Measurements from ENCODE around the gene C19orf44. TPM values are rescaled to one million over a fixed set of nuclear protein-coding genes. Genes with fewer than 3 reads are reported as not detected.

Gene C19orf44
- total RNA-seq, 1 donor: 7.9 TPM

- TF ChIP-seq CTCF (IDR thresholded peaks at IDR 0.05; ENCODE audit: insufficient read depth, low read length): no peak
- H3K4me3 ChIP-seq (ENCODE audit: low read depth, low read length): no peak overlapping the region
- DNase-seq (ENCODE audit: low read depth): no peak
These were observed 22.5 kb downstream of the C19orf44 start for GRCh38 chr19:16518483-16519229.

GRCh38 chr19:16519230-16519687, 23.1 kb downstream of the C19orf44 start:
- no peak for TF ChIP-seq CTCF (IDR thresholded peaks at IDR 0.05; ENCODE audit: insufficient read depth, low read length)
- H3K4me3 ChIP-seq (ENCODE audit: low read depth, low read length): no peak overlapping the region
- DNase-seq (ENCODE audit: low read depth): no peak

DNA sequence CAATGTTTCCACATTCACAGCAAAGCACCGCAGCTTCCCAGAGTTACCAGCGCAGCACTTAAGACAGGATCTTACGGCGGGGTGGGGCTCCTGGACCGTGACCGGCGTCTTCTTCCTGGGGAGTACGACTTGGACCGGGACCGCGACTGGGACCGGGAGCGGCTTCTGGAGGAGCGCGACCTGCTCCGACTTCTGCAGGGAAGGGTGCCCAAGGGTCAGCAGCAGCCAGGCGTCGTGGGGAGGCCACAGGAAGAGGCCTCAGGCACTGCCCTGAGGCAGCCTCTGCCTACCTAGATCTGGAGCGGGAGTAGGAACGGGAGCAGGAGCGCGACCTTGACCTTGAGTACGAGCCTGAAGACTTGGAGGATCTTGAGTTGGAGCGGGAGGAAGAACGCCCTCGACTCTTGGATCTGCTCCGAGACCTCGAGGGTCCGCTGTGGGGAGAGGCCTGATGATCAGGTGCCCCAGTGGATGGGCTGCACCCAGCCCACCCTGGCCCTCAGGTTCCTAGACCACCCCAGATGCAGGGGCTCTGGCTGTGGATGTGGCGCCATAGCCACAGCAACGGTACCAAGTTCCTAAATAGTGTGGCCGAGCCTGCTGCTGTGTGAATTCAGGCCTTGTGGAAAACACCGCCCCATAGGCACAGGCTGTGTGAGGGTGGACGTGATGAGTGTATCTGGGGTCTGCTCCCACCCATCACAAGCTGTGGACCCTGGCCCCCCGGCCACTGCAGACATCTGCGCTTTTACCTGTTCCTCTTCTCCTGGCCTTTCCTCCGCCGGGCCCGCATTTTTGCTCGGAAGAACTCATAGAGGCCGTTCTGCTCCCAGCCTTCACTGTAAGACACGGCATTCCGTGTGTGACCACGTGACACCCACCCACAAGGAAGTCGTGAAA, 24.1 kb downstream of the C19orf44 start:
- H3K4me3 ChIP-seq (ENCODE audit: low read depth, low read length): no peak overlapping the region
- no peak for DNase-seq (ENCODE audit: low read depth)
- no peak for TF ChIP-seq CTCF (IDR thresholded peaks at IDR 0.05; ENCODE audit: insufficient read depth, low read length)

DNA sequence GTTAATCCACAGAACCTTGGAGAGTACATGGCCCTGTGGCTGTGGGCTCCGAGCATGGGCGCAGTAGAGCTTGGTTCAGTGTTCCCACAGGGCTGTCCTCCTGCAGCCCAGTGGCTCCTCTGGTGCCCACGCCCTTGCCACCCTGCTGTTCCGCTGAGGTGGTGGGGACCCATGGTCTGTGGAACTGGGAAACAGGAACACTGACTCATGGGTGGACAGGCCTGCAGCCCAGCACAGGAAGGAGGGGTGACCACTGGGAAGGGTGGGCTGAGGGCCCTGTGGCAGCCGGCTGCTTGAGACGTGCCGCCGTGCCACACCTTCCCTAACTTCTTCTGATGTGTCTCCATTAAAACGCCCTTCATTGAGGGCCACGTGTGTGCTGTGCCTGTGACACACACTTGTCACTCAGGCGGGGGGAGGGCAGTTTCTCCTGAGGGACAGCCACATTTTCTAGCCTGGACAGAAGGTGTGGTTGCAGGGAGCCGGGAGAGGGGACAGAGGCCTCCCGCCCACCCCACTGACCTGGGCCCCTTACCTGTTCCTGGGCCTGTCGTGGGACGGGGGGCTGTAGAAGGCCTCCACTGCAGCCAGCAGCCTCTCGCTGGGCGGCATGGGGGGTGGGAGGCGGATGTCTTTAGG, 24.9 kb downstream of the C19orf44 start:
- DNase-seq (ENCODE audit: low read depth): no peak
- H3K4me3 ChIP-seq (ENCODE audit: low read depth, low read length): no peak overlapping the region
- TF ChIP-seq CTCF (IDR thresholded peaks at IDR 0.05; ENCODE audit: insufficient read depth, low read length): no peak

DNA sequence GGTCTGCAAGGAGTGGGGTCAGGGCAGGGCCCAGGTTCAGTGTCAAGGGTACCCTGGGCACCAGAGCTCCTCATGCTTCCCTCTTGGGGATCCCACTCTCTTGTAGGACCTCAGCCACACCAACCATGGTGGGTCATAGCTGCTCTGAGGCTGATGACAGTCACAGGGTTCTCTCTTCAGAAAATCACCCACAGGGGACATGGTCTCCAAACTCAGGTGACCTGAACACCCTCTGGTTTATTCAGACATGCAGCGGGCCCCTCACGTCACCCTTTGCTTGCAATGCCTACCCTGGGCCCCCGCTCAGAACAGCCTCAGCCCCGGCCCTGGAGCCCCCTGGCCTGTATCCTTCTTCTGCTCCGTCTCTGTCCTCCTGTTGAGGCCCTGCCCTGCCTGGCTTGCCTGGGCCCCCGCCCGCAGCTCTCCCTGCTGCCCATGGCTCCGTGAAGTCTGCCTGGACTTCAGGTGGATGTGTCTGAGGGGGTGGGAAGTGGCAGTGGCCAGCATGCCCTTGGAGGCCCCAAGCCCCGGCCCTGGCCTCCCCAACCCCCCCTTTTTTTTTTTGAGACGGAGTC, 25.6 kb downstream of the C19orf44 start:
- no peak overlapping the region for H3K4me3 ChIP-seq (ENCODE audit: low read depth, low read length)
- DNase-seq (ENCODE audit: low read depth): no peak
- no peak for TF ChIP-seq CTCF (IDR thresholded peaks at IDR 0.05; ENCODE audit: insufficient read depth, low read length)
